Measurements from ENCODE around the gene HOXC5. TPM values are rescaled to one million over a fixed set of nuclear protein-coding genes. Genes with fewer than 3 reads are reported as not detected.

HOXC5 gene
- total and polyA plus RNA-seq, 8 donors = 0.25 to 1.3 TPM; not detected in 6

DNA sequence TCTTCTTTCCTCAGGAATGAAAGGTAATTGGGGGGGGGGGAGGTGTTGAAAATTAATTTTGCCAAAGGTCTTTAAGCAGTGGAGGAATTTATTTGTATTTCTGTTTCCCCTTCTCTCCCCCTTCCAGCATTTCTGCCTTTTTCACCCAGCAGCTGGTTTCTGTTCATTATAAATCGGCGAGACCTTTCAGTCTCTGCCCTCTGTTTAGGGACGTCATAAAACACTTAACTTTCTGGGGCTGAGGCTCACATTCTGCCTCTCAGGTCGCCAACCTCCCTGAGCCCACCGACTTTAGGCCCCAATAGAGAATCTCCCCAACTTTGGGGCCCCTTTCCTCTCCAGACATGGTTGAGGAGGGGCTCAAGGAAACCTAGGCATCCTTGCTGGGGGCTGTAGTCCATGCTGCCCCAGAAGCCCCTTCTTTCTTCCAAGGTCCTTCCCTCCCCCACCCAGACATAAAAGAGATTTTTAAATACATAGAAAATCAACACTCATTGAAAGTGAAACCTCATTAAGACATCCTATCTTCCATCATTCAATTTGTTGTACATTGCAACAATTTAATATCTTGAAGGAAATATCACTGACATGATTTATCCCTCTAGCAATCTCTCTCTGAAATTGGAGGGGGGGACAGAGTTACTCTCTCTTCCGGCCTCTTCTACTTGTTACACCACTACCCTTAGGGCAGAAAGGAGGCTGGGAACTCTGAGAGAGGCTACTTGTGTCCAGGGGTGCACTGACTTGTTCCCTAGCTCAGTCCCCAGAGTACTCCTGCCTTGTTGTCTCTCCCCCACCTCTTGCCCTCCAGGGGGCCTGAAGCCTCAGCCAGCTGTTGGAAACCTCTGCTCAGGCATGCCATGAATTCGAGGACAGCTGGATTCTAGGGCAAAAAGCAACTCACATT is 7.1 kb upstream of the HOXC5 start:
- peaks cover 0 to 21% (median 11%) of the 10 kb centered on the region in 4 donors for H3K4me1 ChIP-seq
- H3K9me3 ChIP-seq = no peaks in the 10 kb centered on the region
- H3K27me3 ChIP-seq = peaks cover 3 to 100% (median 98%) of the 10 kb centered on the region in 3 donors
- no peak overlapping the region for H3K4me3 ChIP-seq
- no peak for DNase-seq
- H3K27ac ChIP-seq = no peak overlapping the region
- WGBS, 5 donors = 24 to 33% (median 27%) methylated on average over 7 of the region's 7 CpGs
- no peaks in the 10 kb centered on the region for H3K36me3 ChIP-seq
- intact Hi-C loops (cut with DNase I; ENCODE audit: low total_unique reads) = loop anchor here (5.0 kb wide), 1 partner anchor 167 kb away; no protein-coding TSS in a partner anchor
- no peak for TF ChIP-seq POLR2A (IDR thresholded peaks at IDR 0.05)
- no peak for TF ChIP-seq EP300 (IDR thresholded peaks at IDR 0.05)
- TF ChIP-seq POLR2AphosphoS5 (IDR thresholded peaks at IDR 0.05) = no peak
- TF ChIP-seq, protein P1, sequence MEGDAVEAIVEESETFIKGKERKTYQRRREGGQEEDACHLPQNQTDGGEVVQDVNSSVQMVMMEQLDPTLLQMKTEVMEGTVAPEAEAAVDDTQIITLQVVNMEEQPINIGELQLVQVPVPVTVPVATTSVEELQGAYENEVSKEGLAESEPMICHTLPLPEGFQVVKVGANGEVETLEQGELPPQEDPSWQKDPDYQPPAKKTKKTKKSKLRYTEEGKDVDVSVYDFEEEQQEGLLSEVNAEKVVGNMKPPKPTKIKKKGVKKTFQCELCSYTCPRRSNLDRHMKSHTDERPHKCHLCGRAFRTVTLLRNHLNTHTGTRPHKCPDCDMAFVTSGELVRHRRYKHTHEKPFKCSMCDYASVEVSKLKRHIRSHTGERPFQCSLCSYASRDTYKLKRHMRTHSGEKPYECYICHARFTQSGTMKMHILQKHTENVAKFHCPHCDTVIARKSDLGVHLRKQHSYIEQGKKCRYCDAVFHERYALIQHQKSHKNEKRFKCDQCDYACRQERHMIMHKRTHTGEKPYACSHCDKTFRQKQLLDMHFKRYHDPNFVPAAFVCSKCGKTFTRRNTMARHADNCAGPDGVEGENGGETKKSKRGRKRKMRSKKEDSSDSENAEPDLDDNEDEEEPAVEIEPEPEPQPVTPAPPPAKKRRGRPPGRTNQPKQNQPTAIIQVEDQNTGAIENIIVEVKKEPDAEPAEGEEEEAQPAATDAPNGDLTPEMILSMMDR (IDR thresholded peaks at IDR 0.05) = no peak

DNA sequence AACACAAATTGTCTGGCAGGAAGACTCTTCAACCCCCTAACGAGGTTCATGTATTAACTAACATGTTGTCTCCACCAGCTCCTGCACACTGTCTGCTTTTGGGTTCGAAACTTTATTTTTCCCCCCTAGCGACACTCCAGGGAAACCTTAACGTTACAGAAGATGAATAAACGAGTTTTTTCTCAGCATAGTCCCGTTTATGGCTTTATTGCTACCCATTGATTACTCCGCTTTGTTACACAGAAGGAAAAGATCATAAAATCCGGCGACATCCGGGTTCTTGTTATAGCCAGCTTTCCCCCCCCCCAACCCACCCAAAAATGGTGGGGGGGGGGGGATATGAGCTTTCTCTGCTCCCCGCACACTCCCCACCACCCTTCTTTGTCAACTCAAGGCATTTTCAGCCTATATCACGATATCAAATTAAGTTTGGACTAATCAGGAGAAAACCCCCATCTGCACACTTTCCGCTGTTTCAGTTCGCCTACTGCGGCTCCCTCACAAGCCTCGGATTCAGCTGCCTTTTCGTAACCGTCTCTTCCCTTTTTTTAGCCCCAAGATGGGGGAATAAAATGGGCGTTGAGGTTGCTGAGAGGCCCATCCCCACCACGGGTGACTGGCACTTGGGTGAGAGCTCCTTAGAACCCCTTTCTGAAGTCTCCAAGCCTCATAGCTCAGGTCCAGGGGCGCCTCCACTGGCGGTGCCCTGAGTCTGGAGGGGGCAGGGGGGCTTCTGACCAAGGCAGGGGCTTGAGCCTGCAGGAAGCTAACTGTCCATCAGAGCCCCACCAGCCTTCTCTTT is 6.0 kb upstream of the HOXC5 start:
- no peak overlapping the region for H3K4me3 ChIP-seq
- WGBS, 5 donors = 19 to 26% (median 21%) methylated on average over 22 of the region's 22 CpGs
- TF ChIP-seq POLR2A (IDR thresholded peaks at IDR 0.05) = no peak
- TF ChIP-seq EP300 (IDR thresholded peaks at IDR 0.05) = no peak

DNA sequence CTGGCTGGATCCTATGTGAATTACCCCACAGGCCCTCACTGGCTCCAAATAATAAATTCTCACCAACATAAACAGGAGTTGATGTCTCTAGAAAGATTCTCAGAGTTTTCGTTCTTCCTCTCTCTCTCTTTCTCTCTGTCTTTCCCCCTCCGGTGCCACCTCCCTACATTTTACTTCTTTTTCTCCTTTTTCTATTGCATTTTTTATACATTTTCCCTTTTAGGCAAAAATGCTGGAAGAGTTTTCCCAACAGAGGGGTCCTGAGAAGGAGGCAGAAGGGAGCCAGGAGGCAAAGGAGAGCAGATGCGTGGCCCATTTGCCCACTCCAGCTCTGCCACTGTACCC is 5.4 kb upstream of the HOXC5 start:
- Histone ChIP-seq H3K4me1 (peaks cover 0 to 24% (median 11%) of the 10 kb centered on the region in 4 donors), H3K4me3 (no peak overlapping the region), H3K27ac (no peak overlapping the region), H3K27me3 (peaks cover 3 to 100% (median 97%) of the 10 kb centered on the region in 3 donors), H3K9me3 (no peaks in the 10 kb centered on the region), H3K36me3 (no peaks in the 10 kb centered on the region)
- intact Hi-C loops (cut with DNase I; ENCODE audit: low total_unique reads) = loop anchor here (5.0 kb wide), 1 partner anchor 165 kb away; no protein-coding TSS in a partner anchor
- no peak for TF ChIP-seq POLR2A (IDR thresholded peaks at IDR 0.05)
- TF ChIP-seq EP300 (IDR thresholded peaks at IDR 0.05) = no peak
- TF ChIP-seq POLR2AphosphoS5 (IDR thresholded peaks at IDR 0.05) = no peak
- TF ChIP-seq, protein P1 (IDR thresholded peaks at IDR 0.05) = no peak
- 36 to 69% (median 57%) methylated on average over 3 of the region's 3 CpGs for WGBS, 5 donors
- DNase-seq = no peak

More for the DNA sequence above, 6.0 kb upstream of the HOXC5 start:
- intact Hi-C loops (cut with DNase I; ENCODE audit: low total_unique reads) = loop anchor here (5.0 kb wide), 1 partner anchor 165 kb away; no protein-coding TSS in a partner anchor
- Histone ChIP-seq H3K27me3 (peaks cover 3 to 100% (median 98%) of the 10 kb centered on the region in 3 donors), H3K27ac (no peak overlapping the region), H3K9me3 (no peaks in the 10 kb centered on the region), H3K4me1 (peaks cover 0 to 21% (median 11%) of the 10 kb centered on the region in 4 donors), H3K36me3 (no peaks in the 10 kb centered on the region)
- no peak for DNase-seq

DNA sequence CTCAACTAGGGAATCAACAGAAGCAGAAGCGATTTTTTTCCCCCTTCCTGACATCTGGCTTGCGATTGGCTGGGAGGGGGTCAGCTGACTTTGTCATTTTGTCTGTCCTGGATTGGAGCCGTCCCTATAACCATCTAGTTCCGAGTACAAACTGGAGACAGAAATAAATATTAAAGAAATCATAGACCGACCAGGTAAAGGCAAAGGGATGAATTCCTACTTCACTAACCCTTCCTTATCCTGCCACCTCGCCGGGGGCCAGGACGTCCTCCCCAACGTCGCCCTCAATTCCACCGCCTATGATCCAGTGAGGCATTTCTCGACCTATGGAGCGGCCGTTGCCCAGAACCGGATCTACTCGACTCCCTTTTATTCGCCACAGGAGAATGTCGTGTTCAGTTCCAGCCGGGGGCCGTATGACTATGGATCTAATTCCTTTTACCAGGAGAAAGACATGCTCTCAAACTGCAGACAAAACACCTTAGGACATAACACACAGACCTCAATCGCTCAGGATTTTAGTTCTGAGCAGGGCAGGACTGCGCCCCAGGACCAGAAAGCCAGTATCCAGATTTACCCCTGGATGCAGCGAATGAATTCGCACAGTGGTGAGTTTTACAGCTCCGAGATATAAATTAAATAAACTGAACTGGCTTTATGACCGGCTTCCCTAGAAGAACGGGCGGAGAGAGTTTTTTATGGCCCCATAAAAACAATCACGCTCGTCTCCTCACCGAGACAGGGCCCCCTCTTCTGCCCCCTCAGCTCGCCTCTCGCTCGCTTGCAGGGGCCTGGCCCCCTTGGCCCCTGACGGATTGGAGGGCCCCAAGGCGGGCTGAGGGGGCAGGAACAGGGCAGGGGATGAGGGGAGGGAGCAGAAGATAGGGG is 4.3 kb upstream of the HOXC5 start, which contains the start of gene HOXC6:
Gene HOXC6 (plus strand): TSS at position 127 of the 888 bp plus-strand sequence. CDS start 82 bp downstream, at position 209.
- Histone ChIP-seq H3K36me3 (no peaks in the 10 kb centered on the region), H3K27me3 (peaks cover 3 to 100% (median 96%) of the 10 kb centered on the region in 3 donors), H3K4me3 (peak within 1 kb of the TSS; percentile 15 to 35 (median 26)), H3K9me3 (no peaks in the 10 kb centered on the region), H3K4me1 (peaks cover 0 to 36% (median 18%) of the 10 kb centered on the region in 4 donors), H3K27ac (peak within 1 kb of the TSS in 1 of 5 donors; percentile 82)
- 8 to 11% (median 9%) methylated on average over 36 of the region's 36 CpGs for WGBS, 5 donors
- peak in 1 of 2 donors; percentile 50 for DNase-seq
- TF ChIP-seq POLR2AphosphoS5 (IDR thresholded peaks at IDR 0.05) = no peak
- TF ChIP-seq, protein P1 (IDR thresholded peaks at IDR 0.05) = no peak
- intact Hi-C loops (cut with DNase I; ENCODE audit: low total_unique reads) = loop anchor here (5.0 kb wide), 1 partner anchor 164 kb away; no protein-coding TSS in a partner anchor
